ENCODE results near the gene CHRDL2.
A peak's percentile ranks its signal among the peaks of the same experiment; 100 is the strongest.
"Not testable (repeated sequence)": the region's sequence is repeated elsewhere in the genome, so short reads cannot be mapped to it uniquely, and the experiment has no call there.

Gene CHRDL2

GRCh38 chr11:74755395-74755995 lies 24.3 kb upstream of the CHRDL2 start:
- ATAC-seq: peak; percentile 73
- Mint-ChIP-seq H3K27ac (no peak overlapping the region), H3K4me1 (peaks cover 40% of the 10 kb centered on the region), H3K4me3 (no peak overlapping the region), H3K9me3 (peaks cover 4% of the 10 kb centered on the region), H3K36me3 (peaks cover 12% of the 10 kb centered on the region)
- DNase-seq (ENCODE audit: low spot score in 2 of 2): no peak

DNA sequence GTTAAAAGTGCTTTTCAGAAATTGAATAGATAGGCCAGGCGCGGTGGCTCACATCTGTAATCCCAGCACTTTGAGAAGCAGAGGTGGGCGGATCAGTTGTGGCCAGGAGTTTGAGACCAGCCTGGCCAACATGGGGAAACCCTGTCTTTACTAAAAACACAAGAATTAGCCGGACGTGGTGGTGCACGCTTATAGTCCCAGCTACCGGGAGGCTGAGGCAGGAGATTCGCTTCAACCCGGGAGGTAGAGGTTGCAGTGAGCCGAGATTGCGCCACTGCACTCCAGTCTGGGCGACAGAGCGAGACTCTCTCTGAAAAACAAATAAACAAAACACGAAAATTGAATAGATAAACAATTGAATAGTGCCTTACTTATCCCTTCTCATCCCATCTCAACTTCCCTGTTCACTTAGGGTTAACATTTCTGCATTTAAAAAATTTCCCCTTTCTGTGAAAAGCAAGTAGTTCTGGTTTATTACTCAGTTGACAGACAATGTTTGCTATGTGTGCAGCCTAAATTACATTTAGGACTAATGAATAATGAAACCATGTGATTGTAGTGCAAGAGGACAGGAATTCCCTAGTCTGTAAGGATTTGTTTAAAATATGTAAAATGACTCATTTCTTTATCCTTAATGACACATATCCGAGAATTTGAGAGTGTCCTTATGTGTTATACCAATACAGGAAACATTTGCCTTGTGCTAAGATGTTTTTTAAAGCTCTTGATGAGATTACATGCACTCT lies 23.5 kb upstream of the CHRDL2 start:
- Mint-ChIP-seq H3K4me3 (peak overlapping the region; percentile 26), H3K4me1 (peaks cover 46% of the 10 kb centered on the region), H3K27ac (no peak overlapping the region), H3K36me3 (peaks cover 15% of the 10 kb centered on the region), H3K9me3 (peaks cover 4% of the 10 kb centered on the region)
- DNase-seq (ENCODE audit: low spot score in 2 of 2) (no peak), ATAC-seq (peak; percentile 82)

DNA sequence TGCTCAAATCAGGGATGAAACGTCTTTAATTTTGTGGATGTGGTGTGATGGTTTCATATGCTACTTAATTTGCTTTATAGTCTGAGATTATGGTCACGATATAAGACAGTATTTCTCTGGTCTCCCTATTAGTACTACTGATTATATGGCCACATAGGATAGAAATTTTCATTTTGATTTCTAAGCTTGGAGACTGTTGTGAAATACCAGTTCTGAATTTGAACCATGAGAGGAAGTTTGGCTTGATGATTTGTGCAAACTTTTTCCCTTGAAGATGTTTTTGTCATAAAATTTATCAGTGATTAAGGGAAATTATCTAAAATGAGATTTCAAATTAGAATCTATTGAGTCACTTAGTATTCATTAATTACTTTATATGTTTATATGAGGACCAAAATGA lies 20.1 kb upstream of the CHRDL2 start:
- Mint-ChIP-seq H3K9me3 (peaks cover under 1% of the 10 kb centered on the region), H3K4me1 (peaks cover 61% of the 10 kb centered on the region), H3K27ac (no peak overlapping the region), H3K36me3 (peaks cover 18% of the 10 kb centered on the region), H3K4me3 (peak overlapping the region; percentile 82)
- no peak for DNase-seq (ENCODE audit: low spot score in 2 of 2)
- no peak for ATAC-seq

DNA sequence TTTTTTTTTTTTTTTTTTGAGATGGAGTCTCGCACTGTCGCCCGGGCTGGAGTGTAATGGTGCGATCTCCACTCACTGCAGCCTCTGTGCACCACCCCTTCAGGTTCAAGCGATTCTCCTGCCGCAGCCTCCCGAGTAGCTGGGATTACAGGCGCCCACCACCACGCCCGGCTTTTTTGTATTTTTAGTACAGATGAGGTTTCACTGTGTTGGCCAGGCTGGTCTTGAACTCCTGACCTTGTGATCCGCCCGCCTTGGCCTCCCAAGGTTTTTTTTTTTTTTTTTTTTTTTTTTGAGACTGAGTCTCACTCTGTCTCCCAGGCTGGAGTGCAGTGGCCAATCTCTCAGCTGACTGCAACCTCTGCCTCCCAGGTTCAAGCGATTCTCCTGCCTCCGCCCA lies 19.4 kb upstream of the CHRDL2 start:
- not testable (repeated sequence) for H3K27ac Mint-ChIP-seq; ATAC-seq; H3K9me3 Mint-ChIP-seq; DNase-seq (ENCODE audit: low spot score in 2 of 2)
- Mint-ChIP-seq H3K36me3 (peaks cover 18% of the 10 kb centered on the region), H3K4me3 (peak overlapping the region; percentile 82), H3K4me1 (peaks cover 56% of the 10 kb centered on the region)

- peaks cover 49% of the 10 kb centered on the region for H3K4me1 Mint-ChIP-seq
Observed at GRCh38 chr11:74749965-74750296, 18.7 kb upstream of the CHRDL2 start.

DNA sequence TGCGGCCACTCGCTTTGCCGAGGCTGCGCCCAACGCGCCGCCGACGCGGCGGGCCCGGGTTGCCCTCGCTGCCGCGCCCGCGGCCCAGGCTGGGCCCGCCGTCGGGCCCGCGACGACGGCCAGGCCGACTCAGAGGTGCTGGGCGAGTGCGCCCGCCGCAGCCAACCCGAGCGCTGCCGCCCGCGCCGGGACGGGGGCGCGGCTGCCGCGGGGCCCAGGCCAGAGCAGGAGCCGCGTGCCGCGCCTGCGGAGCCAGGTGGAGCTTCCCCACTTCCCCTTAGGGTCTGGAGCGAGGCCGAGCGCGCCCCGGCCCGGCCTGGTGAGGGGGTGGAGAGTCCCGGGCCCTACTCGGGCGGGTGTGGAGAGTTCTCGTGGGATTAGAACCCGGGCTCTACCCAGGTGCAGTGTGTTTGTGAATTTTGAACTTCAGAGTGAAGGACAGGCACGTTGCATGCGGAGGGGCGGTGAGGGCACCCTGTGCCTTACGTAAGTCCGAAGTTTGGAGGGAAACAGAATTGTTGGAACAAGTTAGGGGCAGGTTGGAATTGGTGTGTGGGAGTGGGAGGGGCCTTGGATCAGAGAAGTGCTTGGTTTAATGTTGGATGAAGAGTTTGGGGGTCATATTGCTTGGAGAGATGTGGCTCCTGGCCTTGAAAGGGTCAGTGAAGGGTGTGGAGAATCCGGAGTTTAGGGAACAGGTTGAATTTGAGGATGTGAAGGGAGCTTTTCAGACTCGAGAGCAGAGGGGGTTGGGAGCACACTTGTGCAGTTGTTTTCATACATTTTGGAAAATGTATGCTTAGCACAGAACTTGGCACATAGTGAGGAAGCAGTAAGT lies 18.1 kb upstream of the CHRDL2 start:
- peaks cover 43% of the 10 kb centered on the region for H3K4me1 Mint-ChIP-seq
- no peaks in the 10 kb centered on the region for H3K9me3 Mint-ChIP-seq
- peak overlapping the region; percentile 88 for H3K27ac Mint-ChIP-seq
- ATAC-seq (peak; percentile 85), DNase-seq (ENCODE audit: low spot score in 2 of 2) (peak; percentile 38 to 76)
- H3K4me3 Mint-ChIP-seq: peak overlapping the region; percentile 82
- H3K36me3 Mint-ChIP-seq: peaks cover 18% of the 10 kb centered on the region

More at GRCh38 chr11:74749965-74750296, 18.7 kb upstream of the CHRDL2 start:
- Mint-ChIP-seq H3K27ac (peak overlapping the region; percentile 88), H3K36me3 (peaks cover 18% of the 10 kb centered on the region), H3K4me3 (peak overlapping the region; percentile 82), H3K9me3 (no peaks in the 10 kb centered on the region)
- DNase-seq (ENCODE audit: low spot score in 2 of 2): no peak
- no peak for ATAC-seq

- H3K4me1 Mint-ChIP-seq: peaks cover 38% of the 10 kb centered on the region
- H3K27ac Mint-ChIP-seq: peak within 1 kb of the TSS; percentile 88
- ATAC-seq: peak; percentile 98
- no peaks in the 10 kb centered on the region for H3K9me3 Mint-ChIP-seq
- DNase-seq (ENCODE audit: low spot score in 2 of 2): peak; percentile 66 to 91
- peaks cover 18% of the 10 kb centered on the region for H3K36me3 Mint-ChIP-seq
- H3K4me3 Mint-ChIP-seq: peak within 1 kb of the TSS; percentile 82
Observed at GRCh38 chr11:74748211-74749126, 17.2 kb upstream of the CHRDL2 start, which contains the start of gene RNF169. Gene RNF169 (plus strand): TSS chr11:74748849. CDS start chr11:74748881, 32 bp downstream.

GRCh38 chr11:74746868-74747267 lies 15.6 kb upstream of the CHRDL2 start:
- H3K4me1 Mint-ChIP-seq: peaks cover 31% of the 10 kb centered on the region
- peaks cover 12% of the 10 kb centered on the region for H3K36me3 Mint-ChIP-seq
- H3K27ac Mint-ChIP-seq: peak overlapping the region; percentile 88
- DNase-seq (ENCODE audit: low spot score in 2 of 2): no peak
- no peak overlapping the region for H3K4me3 Mint-ChIP-seq
- no peak for ATAC-seq
- H3K9me3 Mint-ChIP-seq: no peaks in the 10 kb centered on the region

DNA sequence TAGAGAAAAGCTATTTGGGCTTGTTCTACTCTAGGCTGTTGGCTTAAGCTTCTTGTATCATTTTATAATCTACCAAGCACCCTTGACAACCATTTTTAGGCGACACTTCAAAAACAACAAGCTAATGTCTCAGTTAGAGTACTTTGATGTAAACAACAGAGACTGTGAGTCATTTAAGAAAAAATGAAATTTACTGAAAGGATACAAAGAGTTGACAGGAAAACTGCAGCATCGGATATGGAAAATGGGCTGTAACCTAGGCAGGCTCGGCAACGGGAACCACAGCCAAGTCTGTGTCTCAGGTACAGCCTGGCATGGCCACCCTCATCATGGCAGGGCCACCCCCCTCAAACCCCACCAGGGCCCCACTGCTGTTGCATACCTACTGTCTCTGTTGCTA lies 13.1 kb upstream of the CHRDL2 start:
- H3K4me3 Mint-ChIP-seq: no peak overlapping the region
- H3K36me3 Mint-ChIP-seq: no peaks in the 10 kb centered on the region
- no peak for DNase-seq (ENCODE audit: low spot score in 2 of 2)
- no peak for ATAC-seq
- no peak overlapping the region for H3K27ac Mint-ChIP-seq
- peaks cover 24% of the 10 kb centered on the region for H3K4me1 Mint-ChIP-seq
- H3K9me3 Mint-ChIP-seq: no peaks in the 10 kb centered on the region

- no peak overlapping the region for H3K27ac Mint-ChIP-seq
- no peak overlapping the region for H3K4me3 Mint-ChIP-seq
- H3K4me1 Mint-ChIP-seq: peaks cover 23% of the 10 kb centered on the region
- DNase-seq (ENCODE audit: low spot score in 2 of 2) (no peak), ATAC-seq (no peak)
- H3K9me3 Mint-ChIP-seq: no peaks in the 10 kb centered on the region
- H3K36me3 Mint-ChIP-seq: no peaks in the 10 kb centered on the region
Observed at GRCh38 chr11:74743640-74744039, 12.4 kb upstream of the CHRDL2 start.

- Mint-ChIP-seq H3K27ac (no peak overlapping the region), H3K9me3 (no peaks in the 10 kb centered on the region), H3K4me1 (peaks cover 10% of the 10 kb centered on the region), H3K4me3 (no peak overlapping the region), H3K36me3 (no peaks in the 10 kb centered on the region)
- DNase-seq (ENCODE audit: low spot score in 2 of 2) (no peak), ATAC-seq (no peak)
Observed at GRCh38 chr11:74742070-74742469, 10.8 kb upstream of the CHRDL2 start.

GRCh38 chr11:74739546-74740270 lies 8.5 kb upstream of the CHRDL2 start:
- H3K27ac Mint-ChIP-seq: no peak overlapping the region
- DNase-seq (ENCODE audit: low spot score in 2 of 2): no peak
- peaks cover 9% of the 10 kb centered on the region for H3K4me1 Mint-ChIP-seq
- peak; percentile 88 for ATAC-seq
- no peaks in the 10 kb centered on the region for H3K36me3 Mint-ChIP-seq
- H3K9me3 Mint-ChIP-seq: no peaks in the 10 kb centered on the region
- no peak overlapping the region for H3K4me3 Mint-ChIP-seq

DNA sequence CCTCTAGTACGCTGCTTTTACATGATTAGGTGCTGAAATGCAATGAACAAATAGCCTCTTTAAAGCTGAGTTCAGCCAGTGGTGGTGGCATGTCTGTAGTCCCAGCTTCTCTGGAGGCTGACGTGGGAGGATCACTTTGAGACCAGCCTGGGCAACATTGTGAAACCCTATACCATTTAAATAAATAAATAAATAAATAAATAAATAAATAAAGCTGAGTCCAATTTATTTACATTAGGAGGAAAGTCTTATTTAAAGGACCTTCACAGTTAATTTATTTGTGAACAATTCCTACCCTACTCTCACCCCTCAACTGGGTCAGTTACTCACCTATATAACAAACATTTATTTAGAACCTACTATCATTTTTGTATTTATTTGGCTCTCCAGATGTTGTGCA lies 4.8 kb upstream of the CHRDL2 start:
- Mint-ChIP-seq H3K4me1 (peaks cover 16% of the 10 kb centered on the region), H3K27ac (no peak overlapping the region), H3K4me3 (no peak overlapping the region), H3K9me3 (no peaks in the 10 kb centered on the region), H3K36me3 (no peaks in the 10 kb centered on the region)
- ATAC-seq (no peak), DNase-seq (ENCODE audit: low spot score in 2 of 2) (no peak)

- ATAC-seq (peak; percentile 45), DNase-seq (ENCODE audit: low spot score in 2 of 2) (no peak)
- Mint-ChIP-seq H3K36me3 (no peaks in the 10 kb centered on the region), H3K9me3 (no peaks in the 10 kb centered on the region), H3K4me3 (no peak overlapping the region), H3K27ac (no peak overlapping the region), H3K4me1 (peaks cover 22% of the 10 kb centered on the region)
Observed at GRCh38 chr11:74735365-74735928, 4.2 kb upstream of the CHRDL2 start.

All from stimulated activated effector memory CD8-positive, alpha-beta T cell treated with anti-CD3 and anti-CD28 coated beads, Interleukin-12 subunit alpha, Interleukin-12 subunit beta, amount 100 ng/mL, for 72 hours (primary cell).